Measurements from ENCODE around the gene OSBP2.

The OSBP2 gene

DNA sequence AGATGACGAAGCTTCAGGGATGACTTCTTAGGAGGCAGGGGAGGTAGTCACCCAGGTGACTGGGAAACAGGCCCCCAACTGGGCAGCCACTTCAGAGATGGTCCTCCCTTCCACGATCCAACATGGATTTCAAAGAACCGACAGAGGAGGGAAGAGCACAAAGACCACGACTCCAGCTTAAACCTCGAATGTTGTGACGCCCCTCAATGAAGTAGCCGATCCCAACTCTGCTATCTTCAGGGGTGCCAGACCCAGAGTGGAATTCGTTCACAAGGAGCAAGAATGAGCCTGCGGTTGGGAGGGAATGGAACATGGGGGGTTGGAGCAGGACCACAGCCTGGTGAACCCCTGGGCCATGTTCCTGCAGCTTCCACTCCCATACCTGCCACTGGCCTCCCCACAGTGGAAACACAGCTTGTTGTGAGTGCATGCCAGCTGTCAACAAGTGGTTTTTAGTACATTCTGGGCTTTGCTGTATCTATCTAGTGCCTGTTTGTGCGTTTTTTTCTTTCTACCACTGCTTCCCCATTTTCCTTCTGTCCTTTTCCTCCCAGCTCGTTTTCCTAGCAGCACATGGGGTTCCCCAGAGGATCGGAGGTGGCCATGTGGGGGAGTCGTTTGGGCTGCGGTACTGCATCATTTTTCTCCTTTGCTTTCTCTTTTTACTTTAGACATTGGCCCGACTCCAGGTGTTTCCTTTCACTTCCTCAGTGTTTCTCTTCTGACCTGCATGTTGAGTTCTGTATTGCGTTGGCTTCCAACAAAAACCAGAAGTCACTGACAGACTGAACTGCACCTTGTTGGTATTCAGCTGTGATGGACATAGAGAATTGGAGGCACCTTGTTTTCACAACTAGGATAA is 208.1 kb downstream of the OSBP2 start:
- H3K36me3 ChIP-seq (ENCODE audit: low read depth) = peaks cover 35% of the 10 kb centered on the region
- no peak overlapping the region for H3K4me3 ChIP-seq (ENCODE audit: severe bottlenecking)
- H3K27me3 ChIP-seq (ENCODE audit: insufficient read depth, poor library complexity, severe bottlenecking) = no peaks in the 10 kb centered on the region
- DNase-seq (ENCODE audit: low spot score) (no peak), ATAC-seq (ENCODE audit: low read depth) (no peak)
- TF ChIP-seq CTCF (IDR thresholded peaks at IDR 0.05; ENCODE audit: poor library complexity, severe bottlenecking) = no peak
- no peaks in the 10 kb centered on the region for H3K4me1 ChIP-seq (ENCODE audit: insufficient read depth, poor library complexity, severe bottlenecking)
- H3K9me3 ChIP-seq (ENCODE audit: severe bottlenecking) = no peaks in the 10 kb centered on the region
- H3K27ac ChIP-seq (ENCODE audit: poor library complexity, severe bottlenecking) = no peak overlapping the region

GRCh38 chr22:30903876-30904460 is 209.3 kb downstream of the OSBP2 start:
- TF ChIP-seq CTCF (IDR thresholded peaks at IDR 0.05; ENCODE audit: poor library complexity, severe bottlenecking) = no peak
- H3K9me3 ChIP-seq (ENCODE audit: severe bottlenecking) = no peaks in the 10 kb centered on the region
- ATAC-seq (ENCODE audit: low read depth) (no peak), DNase-seq (ENCODE audit: low spot score) (no peak)
- H3K4me3 ChIP-seq (ENCODE audit: severe bottlenecking) = no peak overlapping the region
- H3K27me3 ChIP-seq (ENCODE audit: insufficient read depth, poor library complexity, severe bottlenecking) = no peaks in the 10 kb centered on the region
- H3K27ac ChIP-seq (ENCODE audit: poor library complexity, severe bottlenecking) = no peak overlapping the region
- H3K36me3 ChIP-seq (ENCODE audit: low read depth) = peaks cover 24% of the 10 kb centered on the region
- no peaks in the 10 kb centered on the region for H3K4me1 ChIP-seq (ENCODE audit: insufficient read depth, poor library complexity, severe bottlenecking)

DNA sequence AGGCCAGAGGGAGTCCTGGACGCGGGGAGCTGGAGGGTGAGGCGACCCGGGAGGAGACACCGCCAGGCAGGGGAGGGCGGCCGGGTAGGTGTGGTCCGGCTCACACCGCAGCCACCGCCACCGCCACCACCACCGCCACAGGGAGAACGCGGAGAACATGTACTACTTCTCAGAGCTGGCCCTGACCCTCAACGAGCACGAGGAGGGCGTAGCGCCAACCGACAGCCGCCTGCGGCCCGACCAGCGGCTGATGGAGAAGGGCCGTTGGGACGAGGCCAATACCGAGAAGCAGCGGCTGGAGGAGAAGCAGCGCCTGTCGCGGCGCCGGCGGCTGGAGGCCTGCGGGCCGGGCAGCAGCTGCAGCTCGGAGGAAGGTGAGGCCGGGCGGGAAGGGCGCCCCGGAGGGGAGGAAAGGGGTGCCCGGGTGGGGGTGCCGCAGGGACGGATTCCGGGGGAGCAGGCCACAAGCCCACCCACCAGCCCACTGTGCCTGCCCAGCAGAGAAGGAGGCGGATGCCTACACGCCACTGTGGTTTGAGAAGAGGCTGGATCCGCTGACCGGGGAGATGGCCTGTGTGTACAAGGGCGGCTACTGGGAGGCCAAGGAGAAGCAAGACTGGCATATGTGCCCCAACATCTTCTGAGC is 211.1 kb downstream of the OSBP2 start:
- no peak overlapping the region for H3K27ac ChIP-seq (ENCODE audit: poor library complexity, severe bottlenecking)
- no peaks in the 10 kb centered on the region for H3K27me3 ChIP-seq (ENCODE audit: insufficient read depth, poor library complexity, severe bottlenecking)
- H3K4me3 ChIP-seq (ENCODE audit: severe bottlenecking) = no peak overlapping the region
- ATAC-seq (ENCODE audit: low read depth) (no peak), DNase-seq (ENCODE audit: low spot score) (no peak)
- H3K4me1 ChIP-seq (ENCODE audit: insufficient read depth, poor library complexity, severe bottlenecking) = no peaks in the 10 kb centered on the region
- H3K36me3 ChIP-seq (ENCODE audit: low read depth) = peaks cover 7% of the 10 kb centered on the region
- no peak for TF ChIP-seq CTCF (IDR thresholded peaks at IDR 0.05; ENCODE audit: poor library complexity, severe bottlenecking)
- H3K9me3 ChIP-seq (ENCODE audit: severe bottlenecking) = no peaks in the 10 kb centered on the region

DNA sequence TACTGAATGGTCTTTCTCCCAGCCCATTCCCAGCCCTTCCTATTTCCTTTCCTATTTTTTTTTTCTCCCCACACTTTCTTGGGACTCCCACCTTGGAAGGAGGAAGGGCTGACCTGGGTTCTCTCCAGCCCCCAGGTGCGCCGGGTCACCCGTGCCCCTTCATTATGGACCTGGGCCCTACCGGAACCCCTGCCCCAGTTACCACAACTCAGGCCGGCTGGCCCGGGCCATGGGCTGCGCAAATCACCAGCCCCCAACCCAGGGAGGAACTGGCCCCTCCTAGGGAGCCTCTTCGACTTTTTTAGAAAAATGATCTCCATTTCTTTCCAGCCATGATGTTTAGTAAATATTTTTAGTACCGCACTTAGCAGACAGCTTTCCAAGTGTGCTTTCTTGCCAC is 211.7 kb downstream of the OSBP2 start:
- Histone ChIP-seq H3K9me3 (ENCODE audit: severe bottlenecking) (no peaks in the 10 kb centered on the region), H3K27me3 (ENCODE audit: insufficient read depth, poor library complexity, severe bottlenecking) (no peaks in the 10 kb centered on the region), H3K36me3 (ENCODE audit: low read depth) (peaks cover 3% of the 10 kb centered on the region; the same call in 1 of the 2 replicates), H3K27ac (ENCODE audit: poor library complexity, severe bottlenecking) (no peak overlapping the region), H3K4me3 (ENCODE audit: severe bottlenecking) (no peak overlapping the region), H3K4me1 (ENCODE audit: insufficient read depth, poor library complexity, severe bottlenecking) (no peaks in the 10 kb centered on the region)
- ATAC-seq (ENCODE audit: low read depth) (no peak), DNase-seq (ENCODE audit: low spot score) (no peak)
- TF ChIP-seq CTCF (IDR thresholded peaks at IDR 0.05; ENCODE audit: poor library complexity, severe bottlenecking) = no peak
